ENCODE data around the gene SLC34A3. TPM values are rescaled to one million over a fixed set of nuclear protein-coding genes. Genes with fewer than 3 reads are reported as not detected.

SLC34A3 gene
- total RNA-seq, 1 donor, result not detected

DNA sequence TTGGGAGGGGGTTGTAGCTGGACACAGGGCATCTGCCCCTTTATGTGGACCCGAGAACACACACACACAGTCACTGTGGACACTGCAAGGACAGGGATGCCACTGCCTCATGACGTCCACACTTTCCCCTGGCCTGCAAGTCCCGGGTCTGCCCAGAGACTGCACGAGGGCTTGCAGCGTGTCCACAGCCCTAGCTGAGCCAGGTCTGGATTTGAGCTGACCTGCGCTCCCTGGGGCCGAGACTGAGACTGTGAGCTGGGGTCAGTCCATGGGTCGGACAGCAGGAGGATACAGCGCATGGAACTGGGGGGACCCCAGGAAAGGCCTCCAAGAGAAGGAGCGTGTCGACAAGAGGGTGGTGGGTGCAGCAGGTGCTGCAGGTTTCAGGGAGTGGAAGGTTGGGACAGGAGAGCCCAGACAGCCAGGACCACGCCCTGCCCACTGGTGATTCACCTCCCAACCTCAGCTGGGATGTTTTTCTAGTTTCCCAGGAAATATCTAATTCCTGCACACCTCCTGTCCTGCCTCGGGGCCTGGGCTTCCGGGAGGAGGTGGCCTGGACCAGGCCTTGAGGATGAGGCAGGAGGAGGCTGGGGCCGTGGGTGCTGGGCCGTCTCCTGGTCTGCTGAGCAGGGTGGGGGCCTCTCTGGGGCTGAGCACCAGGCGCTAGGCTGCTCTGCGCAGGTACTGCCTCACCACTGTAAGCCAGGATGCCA is 4.2 kb upstream of the SLC34A3 start:
- Histone ChIP-seq H3K4me2 (ENCODE audit: insufficient read depth, low read length) (no peak overlapping the region), H3K4me1 (ENCODE audit: insufficient read depth, low read length) (peaks cover 9% of the 10 kb centered on the region), H2AFZ (ENCODE audit: low read length) (no peak overlapping the region), H4K20me1 (ENCODE audit: insufficient read depth, low read length) (no peaks in the 10 kb centered on the region), H3K27ac (ENCODE audit: low read depth, low read length) (no peak overlapping the region), H3K79me2 (ENCODE audit: insufficient read depth, low read length) (no peaks in the 10 kb centered on the region), H3K36me3 (ENCODE audit: insufficient read depth, low read length) (no peaks in the 10 kb centered on the region), H3K9me3 (ENCODE audit: low read depth, low read length) (no peaks in the 10 kb centered on the region), H3K27me3 (ENCODE audit: insufficient read depth, low read length) (no peaks in the 10 kb centered on the region), H3K4me3 (ENCODE audit: insufficient read depth, low read length) (no peak overlapping the region)
- no peak for DNase-seq (ENCODE audit: insufficient read length, low spot score, missing footprints)
- TF ChIP-seq, protein P1, sequence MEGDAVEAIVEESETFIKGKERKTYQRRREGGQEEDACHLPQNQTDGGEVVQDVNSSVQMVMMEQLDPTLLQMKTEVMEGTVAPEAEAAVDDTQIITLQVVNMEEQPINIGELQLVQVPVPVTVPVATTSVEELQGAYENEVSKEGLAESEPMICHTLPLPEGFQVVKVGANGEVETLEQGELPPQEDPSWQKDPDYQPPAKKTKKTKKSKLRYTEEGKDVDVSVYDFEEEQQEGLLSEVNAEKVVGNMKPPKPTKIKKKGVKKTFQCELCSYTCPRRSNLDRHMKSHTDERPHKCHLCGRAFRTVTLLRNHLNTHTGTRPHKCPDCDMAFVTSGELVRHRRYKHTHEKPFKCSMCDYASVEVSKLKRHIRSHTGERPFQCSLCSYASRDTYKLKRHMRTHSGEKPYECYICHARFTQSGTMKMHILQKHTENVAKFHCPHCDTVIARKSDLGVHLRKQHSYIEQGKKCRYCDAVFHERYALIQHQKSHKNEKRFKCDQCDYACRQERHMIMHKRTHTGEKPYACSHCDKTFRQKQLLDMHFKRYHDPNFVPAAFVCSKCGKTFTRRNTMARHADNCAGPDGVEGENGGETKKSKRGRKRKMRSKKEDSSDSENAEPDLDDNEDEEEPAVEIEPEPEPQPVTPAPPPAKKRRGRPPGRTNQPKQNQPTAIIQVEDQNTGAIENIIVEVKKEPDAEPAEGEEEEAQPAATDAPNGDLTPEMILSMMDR (IDR thresholded peaks at IDR 0.05; ENCODE audit: extremely low read depth, low read depth, low read length), result no peak

DNA sequence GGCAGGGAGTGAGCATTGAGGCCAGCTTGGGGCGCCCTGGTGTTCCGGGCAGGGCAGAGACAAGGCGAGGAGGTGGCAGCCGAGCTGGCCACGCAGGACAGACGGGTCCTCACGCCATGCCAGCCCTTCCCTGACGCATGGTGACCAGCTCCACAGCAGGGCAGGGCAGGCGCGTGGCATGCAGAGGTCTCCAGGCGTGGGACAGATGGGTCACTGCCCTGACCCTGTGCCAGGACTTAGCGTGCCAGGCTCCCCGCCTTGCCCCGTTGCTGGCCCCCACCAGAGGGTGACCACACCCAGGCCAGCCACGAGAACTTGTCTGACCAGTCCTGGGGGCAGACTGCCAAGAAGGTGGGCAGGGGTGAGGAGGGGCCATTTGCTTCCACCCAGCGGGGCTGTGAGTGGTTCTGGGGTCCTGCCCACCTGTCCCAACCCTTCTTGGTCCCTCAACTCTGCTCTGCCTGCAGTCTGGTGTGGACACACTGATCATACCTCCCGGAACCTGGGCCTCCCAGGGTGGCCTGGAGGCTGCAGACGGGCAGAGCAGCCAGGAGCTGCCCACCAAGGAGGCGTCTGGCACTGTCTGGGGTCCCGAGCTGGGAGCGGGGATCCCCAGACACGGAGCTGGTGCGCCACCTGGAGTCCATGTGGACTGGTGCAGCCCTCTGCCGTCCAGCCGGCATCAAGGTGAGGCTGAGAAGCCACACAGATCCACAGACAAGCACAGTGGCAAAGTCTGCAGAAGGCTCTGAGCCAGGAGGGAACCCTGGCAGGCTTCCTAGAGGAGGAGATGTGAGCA is 3.4 kb upstream of the SLC34A3 start, which contains the start of gene RNF224:
RNF224 (plus strand) TSS at position 449 of the 799 bp plus-strand sequence. CDS start 834 bp downstream, outside the sequence.
- TF ChIP-seq, protein P1 (IDR thresholded peaks at IDR 0.05; ENCODE audit: extremely low read depth, low read depth, low read length), result peak; percentile 84
- Histone ChIP-seq H3K79me2 (ENCODE audit: insufficient read depth, low read length) (no peaks in the 10 kb centered on the region), H3K36me3 (ENCODE audit: insufficient read depth, low read length) (no peaks in the 10 kb centered on the region), H3K27ac (ENCODE audit: low read depth, low read length) (no peak within 1 kb of the TSS), H3K4me1 (ENCODE audit: insufficient read depth, low read length) (peaks cover 9% of the 10 kb centered on the region), H3K27me3 (ENCODE audit: insufficient read depth, low read length) (no peaks in the 10 kb centered on the region), H3K4me3 (ENCODE audit: insufficient read depth, low read length) (no peak within 1 kb of the TSS), H2AFZ (ENCODE audit: low read length) (no peak within 1 kb of the TSS), H3K9me3 (ENCODE audit: low read depth, low read length) (no peaks in the 10 kb centered on the region), H3K4me2 (ENCODE audit: insufficient read depth, low read length) (no peak within 1 kb of the TSS), H4K20me1 (ENCODE audit: insufficient read depth, low read length) (no peaks in the 10 kb centered on the region)
- DNase-seq (ENCODE audit: insufficient read length, low spot score, missing footprints), result peak; percentile 99

DNA sequence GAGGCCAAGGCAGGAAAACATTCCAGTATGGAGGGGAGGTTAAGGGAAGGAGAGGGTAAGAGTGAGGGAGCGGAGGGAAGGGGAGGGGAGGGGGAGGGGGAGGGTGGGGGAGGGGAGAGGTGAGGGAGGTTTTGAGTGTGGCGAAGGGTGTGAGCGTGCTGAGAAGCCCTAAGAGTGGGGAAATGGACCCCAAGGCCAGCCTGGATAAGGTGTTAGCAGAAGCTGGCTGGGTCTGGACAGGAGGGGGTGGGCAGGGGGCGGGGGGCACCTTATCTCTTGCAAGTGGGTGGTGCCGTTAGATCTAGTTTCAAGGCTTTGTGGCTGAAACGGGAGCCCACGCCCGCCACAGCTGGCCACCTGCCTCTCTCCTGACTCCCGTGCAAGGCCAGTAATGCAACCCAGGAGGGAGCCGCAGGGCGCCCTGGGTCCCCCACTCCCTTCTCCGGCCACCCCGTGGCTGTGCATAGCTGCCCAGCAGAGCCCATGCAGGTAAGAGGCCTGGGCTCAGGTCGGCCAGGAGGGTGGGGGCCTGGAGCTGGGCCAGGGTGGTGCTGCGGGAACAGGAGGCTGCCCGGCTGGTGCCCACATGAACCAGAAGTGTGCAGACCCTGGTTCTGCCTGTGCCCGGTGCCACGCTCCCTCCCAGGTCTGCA is 2.7 kb upstream of the SLC34A3 start:
- no peak overlapping the region for H3K27ac ChIP-seq (ENCODE audit: low read depth, low read length)
- no peaks in the 10 kb centered on the region for H3K9me3 ChIP-seq (ENCODE audit: low read depth, low read length)
- no peak overlapping the region for H3K4me2 ChIP-seq (ENCODE audit: insufficient read depth, low read length)
- no peaks in the 10 kb centered on the region for H3K79me2 ChIP-seq (ENCODE audit: insufficient read depth, low read length)
- DNase-seq (ENCODE audit: insufficient read length, low spot score, missing footprints), result no peak
- H4K20me1 ChIP-seq (ENCODE audit: insufficient read depth, low read length), result no peaks in the 10 kb centered on the region
- no peak overlapping the region for H3K4me3 ChIP-seq (ENCODE audit: insufficient read depth, low read length)
- no peaks in the 10 kb centered on the region for H3K27me3 ChIP-seq (ENCODE audit: insufficient read depth, low read length)
- H3K4me1 ChIP-seq (ENCODE audit: insufficient read depth, low read length), result peaks cover 5% of the 10 kb centered on the region
- TF ChIP-seq, protein P1 (IDR thresholded peaks at IDR 0.05; ENCODE audit: extremely low read depth, low read depth, low read length), result no peak
- no peak overlapping the region for H2AFZ ChIP-seq (ENCODE audit: low read length)
- no peaks in the 10 kb centered on the region for H3K36me3 ChIP-seq (ENCODE audit: insufficient read depth, low read length)
